ENCODE results near the gene CRELD2.

DNA sequence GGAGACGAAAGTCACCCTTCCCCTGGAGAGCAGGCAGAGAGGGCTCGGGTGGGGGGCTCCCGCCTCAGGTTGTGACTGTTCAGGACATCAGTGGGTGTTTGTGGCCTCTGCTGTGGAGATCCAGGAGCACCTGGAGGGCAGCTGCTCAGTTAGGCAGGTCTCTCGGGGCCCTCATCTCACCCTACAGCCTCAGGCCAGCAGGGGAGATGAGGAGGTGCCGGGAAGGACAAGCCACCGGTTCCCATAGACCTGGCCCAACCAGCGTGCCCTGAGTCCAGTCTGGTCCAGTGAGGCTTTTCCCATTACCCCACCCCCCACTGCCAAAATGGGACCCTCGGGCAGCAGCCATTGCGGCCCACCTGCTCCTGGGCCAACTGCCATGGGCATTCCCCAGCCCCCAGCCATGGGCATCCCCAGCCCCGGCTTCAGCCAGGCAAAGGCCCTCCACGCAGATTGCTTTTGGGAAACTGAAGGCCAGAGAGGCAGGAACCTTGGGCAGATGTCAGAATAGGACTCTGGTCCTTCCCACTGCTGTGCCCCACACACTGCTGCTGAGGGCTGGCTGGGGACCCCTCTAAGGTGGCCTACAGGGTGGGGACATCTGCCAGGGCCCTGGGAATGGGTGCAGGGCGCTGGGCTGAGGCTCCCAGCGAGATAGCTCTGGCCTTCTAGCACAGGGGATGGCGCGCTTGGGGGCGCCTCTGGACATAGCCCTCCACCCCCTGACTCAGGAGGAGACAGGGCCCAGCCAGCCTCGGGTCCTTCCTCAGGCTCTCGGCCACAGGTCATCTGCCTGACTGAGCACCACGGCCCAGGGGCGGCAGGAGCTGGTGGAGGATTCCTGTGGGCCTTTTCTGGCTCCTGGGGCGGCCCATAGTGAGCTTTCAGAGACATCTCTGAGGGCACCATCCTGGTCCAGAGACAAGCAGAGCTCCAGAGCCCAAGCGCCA lies 46.9 kb downstream of the CRELD2 start:
- TF ChIP-seq POLR2A (IDR thresholded peaks at IDR 0.05; ENCODE audit: low read depth, low read length) (peak; percentile 63; the same call in 1 of the 2 replicates), POLR2AphosphoS5 (IDR thresholded peaks at IDR 0.05; ENCODE audit: low read depth, low read length) (peak; percentile 30), TAF1 (IDR thresholded peaks at IDR 0.05; ENCODE audit: borderline replicate concordance, low read depth, low read length) (no peak)

Data from GM12892 (cell line).